NCI-H345 treated with DMSO at 0.1 percent for 48 hours (cell line): ENCODE measurements around the gene CNR2.
"Not testable (repeated sequence)": the region's sequence is repeated elsewhere in the genome, so short reads cannot be mapped to it uniquely, and the experiment has no call there.

Experiments used
- DNase-seq: peaks from one replicate; lab custom pipeline; 2025; ENCODE audit not compliant: unreplicated experiment; lab: John Stamatoyannopoulos, UW

CNR2 gene

DNA sequence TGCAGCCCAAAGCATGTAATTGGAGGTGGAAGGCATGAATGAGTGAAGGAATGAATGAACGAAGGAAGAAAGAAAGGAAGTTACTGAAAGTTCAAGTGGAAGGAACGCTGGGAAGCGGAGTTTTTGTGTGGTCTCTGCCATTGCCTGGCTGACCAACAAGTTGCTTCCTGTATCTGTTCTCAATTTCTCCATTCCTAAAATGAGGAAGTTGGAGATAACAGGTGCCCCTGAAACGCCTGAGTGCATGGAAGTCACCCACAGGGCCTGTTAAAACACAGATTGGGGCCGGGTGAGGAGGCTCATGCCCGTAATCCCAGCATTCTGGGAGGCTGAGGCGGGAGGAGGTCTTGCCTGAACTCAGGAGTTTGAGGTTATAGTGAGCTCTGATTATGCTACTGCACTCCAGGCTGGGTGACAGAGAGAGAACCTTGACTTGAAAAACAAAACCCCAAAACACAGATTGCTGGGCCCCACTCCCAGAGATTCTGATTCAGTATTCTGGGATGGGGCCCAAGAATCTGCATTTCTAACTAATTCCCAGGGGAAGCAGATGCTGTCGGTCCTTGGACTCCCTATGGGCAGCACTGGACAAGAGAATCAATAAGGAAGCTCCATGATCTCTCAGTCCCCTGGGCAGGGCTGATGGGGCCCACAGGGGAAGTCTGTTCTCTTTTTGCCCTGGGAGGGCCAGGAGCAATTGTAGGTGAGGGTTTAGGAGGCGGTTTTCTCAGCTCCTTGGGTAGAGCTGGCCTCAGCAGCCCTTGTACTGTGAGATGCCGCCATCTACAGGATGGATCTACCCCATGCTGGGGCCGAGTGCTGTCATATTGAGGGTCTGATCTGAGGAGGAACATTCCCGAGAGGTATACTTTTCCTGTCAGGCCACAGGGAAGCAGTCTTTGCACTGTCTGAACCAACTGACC is 3.3 kb upstream of the CNR2 start:
- DNase-seq = no peak

DNA sequence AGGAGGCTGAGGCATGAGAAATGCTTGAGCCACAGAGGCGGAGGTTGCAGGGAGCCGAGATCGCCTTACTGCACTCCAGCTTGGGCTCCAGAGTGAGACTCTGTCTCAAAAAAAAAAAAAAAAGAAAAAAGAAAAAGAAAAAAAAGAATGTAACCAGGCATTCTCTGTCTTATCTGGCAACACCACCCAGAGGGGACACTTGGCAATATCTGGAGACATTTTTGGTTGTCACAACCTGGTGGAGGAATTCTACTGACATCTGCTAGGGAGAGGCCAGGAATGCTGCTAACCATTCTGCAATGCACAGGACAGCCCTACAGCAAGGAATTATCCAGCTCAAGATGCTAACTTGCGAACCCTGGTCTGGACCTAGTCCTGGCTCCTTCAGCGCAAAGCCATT is 2.3 kb upstream of the CNR2 start:
- DNase-seq = no peak

DNA sequence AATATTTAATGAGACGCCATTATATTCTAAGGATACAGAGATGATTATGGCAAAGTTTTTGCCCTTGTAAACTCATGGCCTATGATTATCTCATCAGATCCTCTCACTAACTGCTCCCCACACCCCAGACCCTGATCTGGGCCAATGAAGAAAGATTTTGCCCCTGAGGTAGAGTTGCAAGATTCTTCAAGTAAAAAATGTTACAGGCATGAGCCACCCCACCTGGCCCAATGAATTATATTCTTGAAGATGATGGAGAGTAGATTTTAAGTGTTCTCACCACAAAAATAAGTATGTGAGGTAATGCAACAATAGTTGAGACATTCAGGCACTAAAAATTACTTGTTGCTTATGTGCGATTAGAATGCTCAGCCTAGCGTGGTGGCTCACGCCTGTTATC is 1.8 kb upstream of the CNR2 start:
- DNase-seq = no peak

DNA sequence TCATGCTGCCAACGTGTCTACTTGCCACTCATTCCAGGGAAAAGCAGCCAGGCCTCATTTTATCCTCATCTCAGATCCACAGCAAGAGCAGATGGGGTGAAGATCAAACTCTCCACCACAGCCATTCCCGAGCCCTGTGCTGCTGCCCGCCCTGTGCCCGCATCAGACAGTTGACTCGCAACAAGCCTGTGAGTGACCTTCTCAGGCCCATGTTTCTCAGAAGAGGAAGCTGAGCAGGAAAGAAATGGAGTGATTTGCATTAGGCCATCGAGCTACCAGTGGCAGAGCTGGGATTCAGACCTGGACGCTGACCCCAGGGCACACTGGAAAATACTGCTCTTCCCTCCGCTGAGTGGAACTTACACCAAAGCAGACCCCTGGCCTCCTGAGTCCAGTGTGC is 1.2 kb downstream of the CNR2 start:
- DNase-seq = no peak

DNA sequence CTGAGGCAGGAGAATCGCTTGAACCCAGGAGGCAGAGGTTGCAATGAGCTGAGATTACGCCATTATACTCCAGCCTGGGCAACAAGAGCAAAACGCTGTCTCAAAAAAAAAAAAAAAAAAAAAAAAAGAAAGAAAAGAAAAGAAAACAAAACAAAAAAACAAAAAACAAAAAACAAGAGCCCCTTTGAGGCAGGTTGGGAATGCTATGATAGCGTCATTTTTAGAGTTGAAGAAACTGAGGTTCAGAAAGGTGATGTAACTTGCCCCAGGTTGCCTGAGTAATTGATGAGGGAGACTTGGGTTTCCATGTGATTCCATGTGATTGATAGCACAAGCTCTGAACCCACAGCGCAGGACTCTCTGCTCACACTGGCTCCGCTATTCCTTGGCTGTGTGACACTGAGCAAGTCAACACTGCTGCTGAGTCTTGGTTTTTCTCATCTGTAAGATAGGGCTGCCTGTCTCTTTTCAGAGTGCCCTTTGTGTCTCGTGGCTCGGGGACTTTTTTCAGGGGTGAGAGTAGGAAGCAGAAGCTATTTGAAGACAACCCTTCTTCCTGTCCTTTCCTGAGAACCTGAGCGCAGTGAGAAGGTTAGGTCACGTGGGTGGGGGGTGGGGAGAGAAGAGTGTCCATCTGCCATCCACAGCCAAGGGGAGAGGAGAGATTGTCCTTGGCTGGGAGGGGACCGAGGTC is 2.5 kb downstream of the CNR2 start:
- DNase-seq = no peak

- no peak for DNase-seq
Measured at GRCh38 chr1:23910144-23910543, 3.0 kb downstream of the CNR2 start.

DNA sequence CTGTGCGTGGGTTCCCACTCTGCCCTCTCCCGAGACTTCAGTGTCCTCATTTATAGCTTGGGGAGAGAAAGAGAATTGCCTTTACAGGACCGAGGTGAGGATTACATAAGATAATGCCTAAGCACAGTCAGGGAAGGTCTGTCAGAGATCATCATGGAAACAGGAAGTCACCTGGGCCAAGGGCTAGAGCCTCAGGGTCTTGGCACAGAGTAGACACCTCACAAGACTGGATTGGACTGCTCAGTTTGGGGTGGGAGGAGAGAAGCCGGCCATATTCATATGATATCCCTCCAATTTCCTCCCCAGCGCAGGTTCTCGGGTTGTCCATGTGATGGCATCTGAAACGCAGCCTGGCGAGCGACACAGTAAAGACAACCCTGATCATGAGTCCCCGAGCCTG is 3.8 kb downstream of the CNR2 start:
- DNase-seq = no peak

- no peak for DNase-seq
Measured at GRCh38 chr1:23908453-23909341, 4.5 kb downstream of the CNR2 start.

DNA sequence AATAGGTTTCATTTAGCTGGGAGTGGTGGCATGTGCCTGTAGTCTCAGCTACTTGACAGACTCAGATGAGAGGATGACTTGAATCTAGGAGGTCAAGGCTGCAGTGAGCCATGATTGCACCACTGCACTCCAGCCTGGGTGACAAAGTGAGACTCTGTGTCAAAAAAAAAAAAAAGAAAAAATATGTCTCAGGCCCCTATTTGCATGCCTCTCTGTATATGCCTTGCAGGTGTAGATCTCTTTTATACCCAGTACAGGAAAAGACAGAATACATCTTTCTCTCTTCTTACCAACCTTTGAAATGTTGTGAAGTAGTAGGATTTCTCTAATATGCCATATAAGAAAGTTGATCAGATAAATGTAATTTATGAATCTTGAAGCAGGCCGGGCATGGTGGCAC is 6.4 kb downstream of the CNR2 start:
- DNase-seq = no peak

- DNase-seq = no peak
Measured at GRCh38 chr1:23905461-23906025, 7.6 kb downstream of the CNR2 start.

DNA sequence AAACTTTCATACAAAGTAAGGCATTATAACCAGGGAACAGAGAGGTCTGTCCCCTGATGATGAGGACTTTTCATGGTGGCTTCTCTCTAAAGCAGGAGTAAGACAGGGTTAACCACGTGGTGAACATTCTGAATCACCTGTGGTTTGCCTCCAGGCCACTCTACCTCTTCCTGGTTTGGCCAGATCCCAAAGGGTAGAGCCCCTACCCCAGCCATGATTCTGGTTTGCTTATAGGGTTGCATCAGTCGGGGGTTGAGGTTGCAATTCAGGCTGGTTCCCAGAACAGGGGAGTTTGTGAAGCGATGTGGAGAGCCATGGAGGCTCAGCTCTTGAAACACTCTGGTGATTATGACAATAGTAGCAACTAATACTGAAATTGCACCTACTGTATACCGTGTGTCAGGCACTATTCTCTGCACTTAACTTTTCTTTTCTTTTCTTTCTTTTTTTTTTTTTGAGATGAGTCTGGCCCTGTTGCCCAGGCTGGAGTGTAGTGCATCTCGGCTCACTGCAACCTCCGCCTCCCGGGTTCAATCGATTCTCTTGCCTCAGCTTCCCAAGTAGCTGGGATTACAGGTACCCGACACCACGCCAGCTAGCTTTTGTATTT is 8.3 kb downstream of the CNR2 start:
- no peak for DNase-seq

- no peak for DNase-seq
Measured at GRCh38 chr1:23903754-23904153, 9.4 kb downstream of the CNR2 start.

GRCh38 chr1:23902321-23903278 is 10.6 kb downstream of the CNR2 start:
- no peak for DNase-seq

DNA sequence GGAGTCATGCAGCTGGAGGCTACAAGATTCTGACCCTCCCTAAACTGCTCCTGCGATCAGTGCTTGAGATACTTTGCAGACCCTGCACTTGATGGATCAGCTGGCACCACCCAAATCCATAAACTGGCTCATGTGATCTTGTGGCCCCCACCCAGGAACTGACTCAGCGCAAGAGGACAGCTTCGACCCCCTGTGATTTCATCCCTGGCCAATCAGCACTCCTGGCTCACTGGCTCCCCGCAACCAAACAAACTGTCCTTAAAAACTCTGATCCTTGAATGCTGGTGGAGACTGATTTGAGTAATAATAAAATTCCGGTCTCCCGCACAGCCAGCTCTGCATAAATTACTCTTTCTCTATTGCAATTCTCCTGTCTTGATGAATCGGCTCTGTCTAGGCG is 13.1 kb downstream of the CNR2 start:
- not testable (repeated sequence) for DNase-seq

DNA sequence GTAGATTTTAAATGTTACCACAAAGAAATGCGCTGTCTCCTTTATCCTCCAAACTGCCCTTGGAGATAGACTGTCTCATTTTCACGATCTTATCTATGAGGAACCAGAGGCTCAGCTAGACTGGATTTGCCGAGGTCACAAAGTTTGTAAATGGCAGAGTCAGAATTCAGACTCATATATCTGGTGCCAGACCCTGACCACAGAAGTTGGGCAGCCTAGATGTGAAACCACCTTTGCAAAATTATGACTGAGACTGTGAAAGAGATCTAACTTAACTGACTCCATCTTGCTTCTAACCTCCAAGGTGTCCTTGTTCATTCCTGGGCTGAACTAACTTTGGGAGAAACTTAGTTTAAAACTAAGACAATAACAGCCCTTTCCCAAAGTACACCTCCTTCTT is 14.1 kb downstream of the CNR2 start:
- DNase-seq = no peak

GRCh38 chr1:23897083-23897482 is 16.1 kb downstream of the CNR2 start:
- DNase-seq = no peak

GRCh38 chr1:23896491-23896890 is 16.7 kb downstream of the CNR2 start:
- no peak for DNase-seq

DNA sequence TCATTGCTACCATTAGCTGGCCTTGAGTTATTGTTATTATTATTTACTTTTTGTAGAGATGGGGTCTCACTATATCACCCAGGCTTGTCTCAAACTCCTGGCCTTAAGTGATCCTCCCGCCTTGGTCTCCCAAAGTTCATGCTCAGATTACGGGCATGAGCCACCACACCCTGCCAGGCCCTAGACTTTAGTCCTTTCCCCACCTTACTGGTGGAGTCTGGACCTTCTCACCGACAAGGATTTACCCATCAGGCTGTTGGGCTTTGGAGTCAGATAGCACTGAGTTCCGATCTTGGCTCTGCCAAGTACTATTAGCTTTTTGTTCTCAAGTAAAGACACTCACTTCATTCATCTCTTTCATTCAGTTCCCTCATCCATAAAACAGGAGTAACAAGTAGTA is 17.2 kb downstream of the CNR2 start:
- DNase-seq = no peak

GRCh38 chr1:23895082-23895481 is 18.1 kb downstream of the CNR2 start:
- no peak for DNase-seq

- no peak for DNase-seq
Measured at GRCh38 chr1:23889074-23889473, 24.1 kb downstream of the CNR2 start.
